ENCODE measurements around the gene SAMD4A. TPM values are rescaled to one million over a fixed set of nuclear protein-coding genes. Genes with fewer than 3 reads are reported as not detected.
"Not testable (repeated sequence)": the region's sequence is repeated elsewhere in the genome, so short reads cannot be mapped to it uniquely, and the experiment has no call there.

Gene SAMD4A
- total RNA-seq, 4 donors from 2014 or later: 17.0 to 39.6 (median 21.3) TPM

- Histone ChIP-seq H3K4me3 (no peak overlapping the region), H3K36me3 (peaks cover 0 to 9% (median 0%) of the 10 kb centered on the region in 3 donors), H3K4me1 (no peaks in the 10 kb centered on the region), H3K9me3 (peaks cover 0 to 9% (median 0%) of the 10 kb centered on the region in 4 donors), H3K27ac (no peak overlapping the region), H3K27me3 (no peaks in the 10 kb centered on the region)
- TF ChIP-seq CTCF (IDR thresholded peaks at IDR 0.05) (no peak), POLR2A (IDR thresholded peaks at IDR 0.05) (no peak)
- no peak for DNase-seq
These were observed 227.9 kb downstream of the SAMD4A start for GRCh38 chr14:54794796-54795195.

- Histone ChIP-seq H3K9me3 (peaks cover 0 to 9% (median 0%) of the 10 kb centered on the region in 4 donors), H3K4me3 (no peak overlapping the region), H3K4me1 (no peaks in the 10 kb centered on the region), H3K36me3 (peaks cover 0 to under 1% (median 0%) of the 10 kb centered on the region in 3 donors), H3K27ac (no peak overlapping the region), H3K27me3 (no peaks in the 10 kb centered on the region)
- DNase-seq: no peak
- TF ChIP-seq POLR2A (IDR thresholded peaks at IDR 0.05): no peak
- TF ChIP-seq CTCF (IDR thresholded peaks at IDR 0.05): no peak
These were observed 230.0 kb downstream of the SAMD4A start for GRCh38 chr14:54796961-54797360.

- TF ChIP-seq POLR2A (IDR thresholded peaks at IDR 0.05) (no peak), CTCF (IDR thresholded peaks at IDR 0.05) (no peak)
- H3K9me3 ChIP-seq: peaks cover 0 to 9% (median 0%) of the 10 kb centered on the region in 4 donors
- H3K4me1 ChIP-seq: no peaks in the 10 kb centered on the region
- no peak for DNase-seq
- H3K27me3 ChIP-seq: no peaks in the 10 kb centered on the region
- no peaks in the 10 kb centered on the region for H3K36me3 ChIP-seq
- no peak overlapping the region for H3K4me3 ChIP-seq
- H3K27ac ChIP-seq: no peak overlapping the region
These were observed 230.6 kb downstream of the SAMD4A start for GRCh38 chr14:54797556-54797955.

- Histone ChIP-seq H3K4me3 (no peak overlapping the region), H3K27me3 (no peaks in the 10 kb centered on the region)
These were observed 231.1 kb downstream of the SAMD4A start for GRCh38 chr14:54797986-54798385.

DNA sequence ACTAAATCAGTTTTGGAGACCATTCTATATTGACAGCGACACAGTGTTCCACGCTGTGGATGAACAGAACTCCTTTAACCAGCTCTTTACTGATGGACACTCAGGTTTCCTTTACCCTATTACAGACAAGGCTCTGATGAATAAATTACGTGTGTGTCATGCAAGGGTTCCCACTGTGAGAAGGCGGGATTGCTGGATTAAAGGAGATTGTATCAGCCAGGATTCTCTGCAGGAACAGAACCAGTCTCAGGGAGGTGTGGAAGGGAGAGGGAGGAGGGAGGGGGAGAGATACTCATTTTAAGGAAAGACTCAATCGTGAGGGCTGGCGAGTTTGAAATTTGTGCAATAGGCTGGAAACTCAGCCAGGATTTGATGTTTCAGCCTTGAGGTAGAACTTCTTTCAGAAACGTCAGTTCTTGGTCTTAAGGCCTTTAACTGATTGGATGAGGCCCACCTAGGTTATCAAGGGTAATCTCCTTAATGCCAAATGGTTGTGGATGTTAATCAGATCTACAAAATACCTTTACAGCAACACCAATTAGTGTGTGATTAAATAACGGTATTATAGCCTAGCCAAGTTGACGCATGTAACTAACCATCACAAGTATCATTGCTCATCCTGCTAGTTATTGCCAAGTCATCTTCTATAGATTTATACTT, 231.7 kb downstream of the SAMD4A start:
- no peak for DNase-seq
- peaks cover 0 to 9% (median 0%) of the 10 kb centered on the region in 4 donors for H3K9me3 ChIP-seq
- H3K4me1 ChIP-seq: no peaks in the 10 kb centered on the region
- no peaks in the 10 kb centered on the region for H3K36me3 ChIP-seq
- H3K4me3 ChIP-seq: no peak overlapping the region
- TF ChIP-seq POLR2A (IDR thresholded peaks at IDR 0.05) (no peak), CTCF (IDR thresholded peaks at IDR 0.05) (no peak)
- H3K27me3 ChIP-seq: no peaks in the 10 kb centered on the region
- no peak overlapping the region for H3K27ac ChIP-seq

More at GRCh38 chr14:54797986-54798385, 231.1 kb downstream of the SAMD4A start:
- DNase-seq: no peak
- no peak for TF ChIP-seq CTCF (IDR thresholded peaks at IDR 0.05)
- no peak for TF ChIP-seq POLR2A (IDR thresholded peaks at IDR 0.05)
- Histone ChIP-seq H3K9me3 (peaks cover 0 to 9% (median 0%) of the 10 kb centered on the region in 4 donors), H3K4me1 (no peaks in the 10 kb centered on the region), H3K27ac (no peak overlapping the region), H3K36me3 (no peaks in the 10 kb centered on the region)

DNA sequence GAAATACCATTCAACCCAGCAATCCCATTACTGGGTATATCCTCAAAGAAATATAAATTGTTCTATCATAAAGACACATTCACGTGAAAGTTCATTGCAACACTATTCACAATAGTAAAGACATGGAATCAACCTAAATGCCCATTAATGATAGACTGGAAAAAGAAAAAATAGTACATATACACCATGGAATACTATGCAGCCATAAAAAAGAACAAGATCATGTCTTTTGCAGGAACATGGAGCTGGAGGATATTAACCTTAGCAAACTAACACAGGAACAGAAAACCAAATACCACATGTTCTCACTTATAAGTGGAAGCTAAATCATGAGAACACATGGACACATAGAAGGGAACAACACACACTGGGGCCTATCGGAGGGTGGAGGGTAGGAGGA, 234.6 kb downstream of the SAMD4A start:
- not testable (repeated sequence) for H3K36me3 ChIP-seq, H3K4me1 ChIP-seq, H3K27me3 ChIP-seq, H3K9me3 ChIP-seq, H3K4me3 ChIP-seq, H3K27ac ChIP-seq, DNase-seq
